Glomerular visceral epithelial cell (primary cell): Measurements from ENCODE around the gene PKHD1.

Experiments
- DNase-seq: peaks from one replicate; pipeline ENCODE4 v3.0.0-alpha.2; 2016; ENCODE audit errors: extremely low spot score

Gene PKHD1

DNA sequence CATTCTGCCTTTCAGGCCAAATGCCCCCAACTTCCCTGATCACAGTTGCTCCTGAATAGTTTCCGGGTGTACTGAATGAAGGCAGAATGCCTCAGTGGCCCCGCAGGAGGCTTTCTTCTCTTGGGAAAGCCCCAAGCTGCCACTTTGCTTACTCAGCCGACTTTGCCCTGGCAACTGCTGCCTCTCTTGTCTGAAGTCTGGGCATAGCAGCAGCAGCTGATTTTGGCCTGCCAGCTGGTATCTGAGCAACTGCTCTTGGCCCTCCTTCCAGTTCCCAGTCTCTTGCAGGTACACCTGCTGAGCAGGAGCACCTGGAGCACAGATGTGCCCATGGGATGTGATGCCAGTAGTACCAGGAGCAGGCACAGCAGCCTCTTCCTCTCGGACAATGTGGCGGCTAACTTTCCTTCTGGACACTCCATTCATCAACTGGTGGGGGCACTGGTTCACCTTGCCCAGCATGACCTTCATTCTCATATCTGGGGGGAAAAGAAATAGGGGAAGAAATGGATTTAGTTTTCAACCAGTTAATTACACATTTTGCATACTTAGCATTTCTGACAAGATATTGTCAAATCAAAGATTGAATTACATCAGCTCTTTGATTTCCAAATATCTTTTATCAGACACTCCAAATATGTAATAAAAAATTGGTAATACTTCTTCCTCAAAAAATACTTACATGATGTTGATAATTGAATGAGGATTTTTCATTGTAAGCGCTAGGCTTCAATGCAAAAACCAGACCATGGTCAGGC lies 468.2 kb downstream of the PKHD1 start:
- no peak for DNase-seq

DNA sequence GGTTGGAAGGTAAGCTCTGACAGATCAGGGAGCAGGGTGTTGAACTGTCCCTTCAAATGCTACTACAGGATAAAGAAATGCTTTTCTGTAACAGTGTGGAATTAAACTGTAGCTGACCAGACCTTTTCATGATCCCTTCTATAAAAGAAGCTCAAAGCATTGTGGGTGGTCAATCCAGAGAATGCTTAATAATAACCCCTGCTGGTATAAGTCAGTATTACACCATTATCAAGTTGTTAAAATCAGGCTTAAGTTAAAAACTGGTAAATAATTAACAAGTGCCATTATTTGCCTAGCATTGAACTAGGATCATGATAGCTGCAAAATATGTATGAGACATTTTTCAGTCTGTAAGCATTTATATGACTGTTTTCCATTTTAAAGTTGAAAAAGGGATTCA lies 468.9 kb downstream of the PKHD1 start:
- DNase-seq: no peak

DNA sequence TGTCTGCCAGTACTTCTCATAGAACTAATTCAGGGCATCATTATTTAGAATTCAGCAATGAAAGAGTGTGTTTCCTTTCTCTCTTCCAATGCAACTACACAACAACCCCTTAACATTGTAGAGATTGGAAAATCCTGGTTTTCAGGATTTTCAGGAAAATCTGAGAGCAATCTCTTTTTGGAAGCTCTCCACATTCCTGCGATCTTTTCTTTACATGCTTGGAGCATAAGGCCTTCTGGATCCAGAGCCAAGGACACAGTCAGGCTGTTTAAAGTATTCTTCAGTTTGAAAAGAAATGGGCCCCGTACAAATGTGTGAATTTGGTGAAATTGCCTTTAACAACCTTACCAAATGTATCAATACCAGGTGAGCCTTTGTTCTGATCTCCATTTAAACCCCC lies 469.7 kb downstream of the PKHD1 start:
- no peak for DNase-seq

DNA sequence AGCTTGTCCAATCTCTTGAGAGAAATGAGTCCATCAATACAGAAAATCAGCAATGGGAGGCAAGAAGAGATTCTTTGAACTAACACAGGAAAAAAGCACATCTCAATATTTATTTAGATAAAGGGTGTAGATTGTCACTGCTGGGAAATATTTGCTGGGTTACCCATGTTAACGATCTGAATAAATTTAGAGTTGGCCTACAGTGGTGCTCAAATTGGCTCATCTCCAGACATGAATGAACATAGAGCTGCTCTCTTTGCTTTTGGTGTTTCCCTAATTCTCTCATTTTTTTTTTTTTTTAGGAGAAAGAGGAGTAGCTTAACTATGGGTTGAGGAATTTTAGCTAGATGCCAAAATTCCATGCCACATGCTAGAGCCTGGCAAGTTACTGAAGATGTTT lies 471.2 kb downstream of the PKHD1 start:
- DNase-seq: no peak

DNA sequence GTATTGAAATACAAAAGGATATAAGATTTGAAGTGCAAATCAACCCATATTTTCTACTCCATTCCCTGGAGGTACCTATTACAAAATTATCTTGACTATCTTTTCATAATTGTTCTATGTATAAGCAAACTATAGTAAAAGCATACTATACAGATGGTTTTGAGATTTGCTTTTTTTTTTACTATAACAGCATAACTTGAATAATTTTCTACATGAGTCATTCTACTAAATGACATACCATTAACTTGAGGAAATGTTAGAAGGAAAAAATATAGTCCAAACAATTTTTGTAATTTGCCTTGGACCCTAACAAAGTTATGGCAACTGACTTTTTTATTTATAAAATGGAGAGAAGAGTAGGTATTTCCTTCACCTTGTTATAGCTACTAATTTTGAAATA lies 472.7 kb downstream of the PKHD1 start:
- DNase-seq: no peak

DNA sequence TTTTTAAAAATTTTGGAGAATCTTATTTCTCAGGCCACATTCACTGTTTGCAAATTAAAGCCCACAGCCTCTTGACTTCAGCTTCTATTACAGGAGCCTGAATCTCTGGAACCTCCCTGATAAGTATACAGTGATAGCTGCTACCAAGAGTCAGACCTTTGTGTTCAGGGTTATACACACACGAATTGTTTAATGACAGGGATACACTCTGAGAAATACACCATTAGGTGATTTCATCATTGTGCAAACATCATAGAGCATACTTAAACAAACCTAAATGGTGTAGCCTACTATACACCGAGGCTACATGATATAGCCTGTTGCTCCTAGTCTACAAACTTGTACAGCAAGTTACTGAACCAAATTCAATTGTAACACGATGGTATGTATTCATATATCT lies 473.9 kb downstream of the PKHD1 start:
- DNase-seq: no peak

DNA sequence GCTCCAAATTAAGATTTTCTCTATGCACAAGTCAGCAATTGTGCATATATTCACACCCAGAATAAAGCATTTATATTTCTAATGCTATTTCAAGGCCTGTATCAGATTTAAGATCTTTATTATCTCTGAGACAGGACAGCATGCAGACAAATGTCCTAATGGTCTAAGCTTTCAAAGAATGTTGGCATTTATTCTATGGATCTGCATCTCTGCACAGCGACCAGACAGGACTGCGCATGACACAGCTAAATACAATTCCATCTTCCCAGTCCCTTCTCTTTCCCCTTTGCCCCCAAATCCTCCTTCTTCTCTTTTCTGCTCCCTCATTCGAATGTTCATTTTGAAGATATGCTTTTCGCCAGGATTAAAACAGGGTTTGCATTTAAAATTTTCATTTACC lies 478.5 kb downstream of the PKHD1 start:
- DNase-seq: no peak

DNA sequence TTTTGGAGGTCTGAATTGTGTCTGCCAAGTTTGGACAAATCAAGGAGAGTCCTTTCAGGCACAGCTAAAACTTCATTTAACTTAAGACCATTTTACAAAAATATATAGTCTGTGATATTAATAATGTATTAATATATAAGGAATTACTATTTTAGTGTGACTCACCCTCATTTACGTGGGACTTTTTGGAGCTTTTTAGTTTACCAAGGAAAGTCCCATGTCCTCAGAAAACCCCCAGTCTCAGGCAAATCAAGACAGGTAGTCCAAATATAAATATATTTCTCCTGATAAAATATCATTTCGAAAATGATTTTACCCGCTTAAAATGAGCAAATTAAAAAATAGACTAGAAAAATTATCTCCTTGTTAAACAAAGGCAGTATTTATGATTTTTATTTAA lies 479.0 kb downstream of the PKHD1 start:
- DNase-seq: no peak

DNA sequence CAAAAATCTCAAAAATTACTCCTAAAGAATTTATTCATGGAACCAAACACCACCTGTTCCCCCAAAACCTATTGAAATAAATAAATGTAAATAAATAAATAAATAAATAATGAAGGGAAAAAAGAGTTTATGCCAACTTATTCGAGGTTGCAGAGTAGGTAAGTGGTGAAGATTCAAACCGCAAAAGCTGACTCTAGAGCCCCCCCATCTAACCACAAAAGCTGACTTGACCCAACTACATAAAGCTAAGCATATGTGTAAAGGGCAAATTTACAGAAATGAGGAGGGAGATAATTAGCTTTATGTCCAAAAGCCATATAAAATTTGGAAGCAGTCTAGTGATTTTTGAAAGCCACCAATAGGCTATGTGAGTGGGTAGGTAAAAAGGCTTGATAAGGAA lies 486.9 kb downstream of the PKHD1 start:
- DNase-seq: no peak

DNA sequence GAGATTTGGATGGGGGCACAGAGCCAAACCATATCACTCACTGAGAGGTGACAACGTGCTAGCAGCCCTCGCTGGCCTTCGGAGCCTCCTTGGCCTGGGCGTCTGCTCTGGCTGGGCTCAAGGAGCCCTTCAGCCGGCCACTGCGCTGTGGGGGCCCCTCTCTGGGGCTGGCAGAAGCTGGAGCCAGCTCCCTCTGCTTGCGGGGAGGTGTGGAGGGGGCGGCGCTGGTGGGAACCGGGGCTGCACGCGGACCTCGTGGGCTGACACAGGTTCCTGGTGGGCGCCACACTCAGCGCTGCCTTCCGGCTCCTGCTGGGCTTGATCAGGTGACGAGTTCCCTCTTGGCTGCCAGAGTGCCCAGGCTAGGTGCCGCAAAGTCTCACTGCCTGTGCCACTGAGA lies 489.2 kb downstream of the PKHD1 start:
- DNase-seq: no peak

DNA sequence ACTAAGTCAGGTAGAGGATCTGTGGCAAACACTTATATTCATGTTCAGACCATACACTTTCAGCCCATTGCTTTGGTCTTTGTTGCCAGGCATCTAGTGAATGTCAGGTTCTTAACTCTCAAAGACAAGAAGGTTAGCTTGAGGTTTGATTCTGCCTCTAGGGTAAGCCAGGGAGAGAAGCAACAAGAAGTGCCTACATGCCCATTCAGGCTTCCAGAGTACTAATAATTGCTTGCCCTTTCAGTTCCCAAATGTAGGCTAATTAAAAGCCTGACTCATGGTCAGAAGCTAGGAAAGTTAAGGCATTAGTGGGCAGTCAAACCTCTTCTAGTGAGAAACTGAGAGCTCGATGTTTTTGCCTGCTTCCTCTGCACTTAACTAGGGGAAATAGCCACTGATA lies 492.4 kb downstream of the PKHD1 start:
- no peak for DNase-seq

DNA sequence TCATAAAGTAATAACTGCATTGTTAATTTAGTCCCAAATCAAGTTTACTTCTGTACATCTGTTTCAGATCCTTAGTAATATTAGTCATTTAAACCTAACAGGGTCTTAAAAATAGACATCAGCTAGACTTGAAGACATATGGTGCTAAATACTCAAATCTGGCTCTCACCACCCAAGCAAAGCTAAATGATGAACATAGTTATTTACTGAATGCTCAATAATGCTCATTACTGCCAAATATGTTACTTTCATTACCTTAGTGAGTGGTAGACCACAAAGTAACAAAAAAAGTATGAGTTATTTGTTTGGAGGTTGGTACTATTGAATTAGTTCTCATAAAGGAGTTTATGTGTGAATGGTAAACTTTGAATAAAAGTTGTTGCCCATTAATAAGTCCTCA lies 502.1 kb downstream of the PKHD1 start:
- no peak for DNase-seq

DNA sequence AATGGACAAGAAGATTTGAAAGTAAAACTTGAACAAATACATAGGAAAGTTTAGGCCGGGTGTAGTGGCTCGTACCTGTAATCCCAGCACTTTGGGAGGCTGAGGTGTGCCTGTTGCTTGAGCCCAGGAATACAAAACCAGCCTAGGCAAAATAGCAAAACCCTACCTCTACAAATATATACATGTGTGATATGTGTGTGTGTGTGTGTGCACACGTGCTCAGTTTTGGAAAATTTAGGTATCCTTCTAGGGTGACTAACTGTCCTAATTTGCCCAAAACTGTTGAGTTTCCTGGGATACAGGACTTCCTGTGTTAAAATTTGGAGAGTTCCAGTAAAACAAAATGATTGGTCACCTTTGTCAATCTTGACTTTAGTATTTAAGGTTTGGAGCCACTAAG lies 503.2 kb downstream of the PKHD1 start:
- DNase-seq: no peak

DNA sequence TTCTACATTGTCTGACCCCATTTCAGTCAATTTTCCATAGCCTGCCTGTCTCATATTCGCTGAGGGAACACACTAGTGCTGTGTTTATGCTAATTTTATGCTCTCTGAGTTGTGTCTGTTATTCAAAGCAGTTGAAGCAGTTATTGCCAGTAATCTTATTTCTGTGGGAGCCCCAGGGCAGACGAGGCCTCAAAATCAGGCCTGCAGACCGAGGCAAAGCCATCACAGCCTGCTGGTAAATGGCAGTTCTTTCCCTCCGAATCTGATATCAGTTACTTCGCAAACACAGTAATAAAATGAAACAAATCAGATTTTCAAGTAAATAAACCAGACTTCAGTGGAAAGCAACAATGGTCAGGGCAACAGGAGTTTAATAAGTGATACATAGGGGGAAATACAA lies 508.4 kb downstream of the PKHD1 start:
- no peak for DNase-seq

DNA sequence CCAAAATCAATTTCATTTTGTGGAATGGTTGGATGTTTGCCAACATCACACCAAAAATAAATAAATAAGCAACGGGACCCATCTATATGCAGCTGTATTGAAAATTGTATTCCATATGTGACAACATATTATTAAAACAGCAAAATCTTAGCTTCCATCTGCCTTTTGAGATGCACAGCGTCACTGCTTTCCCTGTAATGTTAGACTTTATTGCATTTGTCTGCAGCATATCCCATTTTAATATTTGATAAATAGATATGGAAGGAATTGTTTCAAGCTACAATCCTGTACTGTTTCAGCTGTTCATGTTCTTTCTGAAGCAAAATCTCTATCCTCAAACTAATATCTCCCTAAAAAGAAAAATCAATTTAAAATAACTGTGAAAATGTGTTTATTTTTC lies 509.1 kb downstream of the PKHD1 start:
- DNase-seq: no peak

DNA sequence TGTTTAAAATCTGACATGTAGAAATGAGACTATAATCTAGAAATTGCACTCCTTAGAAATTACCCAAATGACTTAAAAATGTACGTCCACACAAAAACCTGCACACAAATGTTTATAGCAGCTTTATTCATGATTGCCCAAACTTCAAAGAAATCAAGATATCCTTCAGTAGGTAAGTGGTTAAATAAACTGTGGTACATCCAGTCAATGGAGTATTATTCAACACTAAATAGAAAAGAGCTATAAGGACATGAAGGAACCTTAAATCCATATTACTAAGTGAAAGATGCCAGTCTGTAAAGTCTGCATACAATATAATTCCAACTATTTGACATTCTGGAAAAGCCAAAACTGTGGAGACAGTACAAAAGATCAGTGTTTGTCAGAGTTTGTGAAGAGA lies 513.4 kb downstream of the PKHD1 start:
- no peak for DNase-seq

DNA sequence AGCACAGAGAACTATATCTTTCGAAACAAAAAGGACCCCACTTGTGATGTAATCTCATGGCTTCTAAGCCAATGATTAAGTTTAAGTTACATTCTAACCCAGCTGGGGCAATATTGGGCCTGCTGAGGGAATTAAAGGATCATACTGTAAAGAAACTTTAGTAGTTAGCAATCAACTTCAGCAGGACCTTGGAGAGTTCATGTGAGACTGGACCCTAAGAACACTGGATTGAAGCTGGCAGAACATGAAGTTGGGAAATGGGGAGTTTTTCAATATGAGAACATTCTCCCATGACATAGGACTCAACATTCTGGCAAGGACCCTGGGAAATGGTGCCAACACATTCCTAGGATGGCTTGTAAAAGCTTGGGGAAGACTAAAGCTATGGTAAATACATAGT lies 516.2 kb downstream of the PKHD1 start:
- no peak for DNase-seq

DNA sequence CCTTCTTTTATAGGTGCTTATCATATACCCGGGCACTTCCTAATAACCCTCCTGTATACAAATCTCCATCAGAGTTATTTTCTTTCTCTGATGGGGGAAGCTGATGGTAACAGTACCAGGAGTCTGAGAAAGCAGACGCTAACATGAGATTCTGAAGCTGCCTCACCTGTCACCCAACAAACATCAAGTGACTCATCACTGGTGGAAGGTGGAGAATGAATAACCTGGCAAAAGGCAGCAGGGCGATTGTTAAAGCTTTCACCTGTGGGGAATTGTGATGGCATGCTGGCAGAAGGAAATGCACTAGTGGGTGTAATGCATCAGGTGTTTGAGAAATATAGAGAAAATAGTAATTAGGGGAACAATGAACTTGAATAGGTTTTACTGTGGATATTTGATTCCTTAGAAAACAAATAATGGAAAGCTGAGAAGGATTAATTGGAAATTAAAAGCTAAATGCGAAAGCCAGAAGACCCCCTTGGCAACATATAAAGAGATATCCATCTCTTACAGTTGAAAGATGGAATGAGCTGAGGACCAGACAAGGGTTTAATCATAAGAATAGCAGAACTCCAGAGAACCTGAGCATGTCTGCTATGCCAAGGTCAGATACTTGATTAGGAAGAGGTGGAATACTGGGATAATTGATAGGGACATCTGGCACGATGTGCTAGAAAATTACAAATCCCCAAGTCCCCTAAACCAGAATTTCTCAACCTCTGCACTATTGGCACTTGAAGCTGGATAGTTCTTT lies 517.1 kb downstream of the PKHD1 start:
- no peak for DNase-seq

DNA sequence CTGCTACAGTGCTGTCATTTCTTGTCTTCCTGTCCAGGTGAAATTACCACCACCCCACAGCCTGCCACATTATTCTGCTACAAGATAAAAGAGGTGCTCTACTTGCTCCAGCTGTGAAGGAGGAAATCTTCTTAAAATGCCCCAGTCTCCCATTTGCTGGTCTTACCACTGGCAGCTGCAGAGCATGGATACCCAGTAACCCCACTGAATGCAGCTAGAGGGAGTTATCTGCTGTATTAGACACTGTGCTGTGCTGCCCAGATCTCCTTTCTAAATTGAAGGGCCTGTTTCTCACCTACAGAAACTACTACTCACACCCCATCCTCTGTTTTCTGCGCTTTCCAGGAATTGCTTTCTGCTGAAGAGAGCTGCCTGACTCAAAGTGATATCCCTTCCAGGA lies 517.8 kb downstream of the PKHD1 start:
- no peak for DNase-seq

DNA sequence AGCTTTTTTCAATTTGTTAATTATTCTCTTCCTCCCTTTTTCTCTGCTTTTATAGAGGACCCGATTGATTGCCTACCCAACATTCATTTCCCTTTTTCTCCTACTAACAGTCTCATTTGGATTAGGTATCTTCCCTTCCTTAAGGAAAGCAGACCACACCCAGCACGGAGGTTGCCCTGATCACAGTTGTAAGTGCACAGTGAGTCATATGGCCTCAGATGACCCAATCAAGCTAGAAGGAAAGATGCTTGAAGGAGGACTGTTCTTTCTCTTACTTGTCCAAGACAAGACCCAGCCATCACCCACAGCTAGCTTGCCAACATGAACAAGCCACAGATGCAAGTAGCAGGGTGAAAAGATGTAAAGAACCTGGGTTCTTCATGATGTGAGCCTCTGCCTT lies 518.6 kb downstream of the PKHD1 start:
- no peak for DNase-seq

DNA sequence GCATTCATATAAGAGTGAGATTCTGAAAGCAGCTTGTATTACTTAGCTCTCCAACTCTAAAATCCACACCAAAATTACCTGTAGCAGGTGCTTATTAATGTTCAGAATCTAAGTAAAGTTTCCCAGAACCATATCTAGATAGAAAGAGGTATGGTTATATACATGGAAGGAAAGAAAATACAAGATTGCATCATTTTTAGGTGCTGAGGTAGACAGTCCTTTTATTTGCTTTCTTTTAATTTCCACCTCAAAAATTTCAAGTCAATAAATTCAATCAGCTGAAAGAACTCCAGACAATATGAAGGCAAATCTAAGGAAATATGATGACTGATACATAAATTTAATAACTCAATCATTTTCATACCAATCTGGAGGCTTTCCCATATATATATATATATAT lies 521.9 kb downstream of the PKHD1 start:
- DNase-seq: no peak
